ENCODE results near the gene MORN5. TPM values are rescaled to one million over a fixed set of nuclear protein-coding genes. Genes with fewer than 3 reads are reported as not detected.

MORN5 gene
- total and polyA plus RNA-seq, 3 donors from 2014 or later, result 19.2 to 183 (median 34.7) TPM

- 80 to 81% methylated on average over 9 to 12 of the region's 12 CpGs for WGBS, 2 donors
- no peak for DNase-seq
- no peak for TF ChIP-seq POLR2A (IDR thresholded peaks at IDR 0.05)
- TF ChIP-seq, protein P1, sequence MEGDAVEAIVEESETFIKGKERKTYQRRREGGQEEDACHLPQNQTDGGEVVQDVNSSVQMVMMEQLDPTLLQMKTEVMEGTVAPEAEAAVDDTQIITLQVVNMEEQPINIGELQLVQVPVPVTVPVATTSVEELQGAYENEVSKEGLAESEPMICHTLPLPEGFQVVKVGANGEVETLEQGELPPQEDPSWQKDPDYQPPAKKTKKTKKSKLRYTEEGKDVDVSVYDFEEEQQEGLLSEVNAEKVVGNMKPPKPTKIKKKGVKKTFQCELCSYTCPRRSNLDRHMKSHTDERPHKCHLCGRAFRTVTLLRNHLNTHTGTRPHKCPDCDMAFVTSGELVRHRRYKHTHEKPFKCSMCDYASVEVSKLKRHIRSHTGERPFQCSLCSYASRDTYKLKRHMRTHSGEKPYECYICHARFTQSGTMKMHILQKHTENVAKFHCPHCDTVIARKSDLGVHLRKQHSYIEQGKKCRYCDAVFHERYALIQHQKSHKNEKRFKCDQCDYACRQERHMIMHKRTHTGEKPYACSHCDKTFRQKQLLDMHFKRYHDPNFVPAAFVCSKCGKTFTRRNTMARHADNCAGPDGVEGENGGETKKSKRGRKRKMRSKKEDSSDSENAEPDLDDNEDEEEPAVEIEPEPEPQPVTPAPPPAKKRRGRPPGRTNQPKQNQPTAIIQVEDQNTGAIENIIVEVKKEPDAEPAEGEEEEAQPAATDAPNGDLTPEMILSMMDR (IDR thresholded peaks at IDR 0.05), result no peak
These were observed 31.1 kb downstream of the MORN5 start for GRCh38 chr9:122190597-122191381.

GRCh38 chr9:122191584-122191983 is 31.9 kb downstream of the MORN5 start:
- 73 to 74% methylated on average over 11 of the region's 11 CpGs for WGBS, 2 donors
- intact Hi-C loops (cut with DNase I; ENCODE audit: low total_unique reads), result no loop called here
- Histone ChIP-seq H3K4me3 (no peak overlapping the region), H3K27me3 (no peaks in the 10 kb centered on the region), H3K36me3 (ENCODE audit: low read depth, missing control alignments) (no peaks in the 10 kb centered on the region), H3K27ac (no peak overlapping the region), H3K4me1 (no peaks in the 10 kb centered on the region), H3K9me3 (no peaks in the 10 kb centered on the region)
- TF ChIP-seq, protein P1 (IDR thresholded peaks at IDR 0.05), result no peak
- TF ChIP-seq POLR2A (IDR thresholded peaks at IDR 0.05), result no peak
- no peak for DNase-seq

More at GRCh38 chr9:122190597-122191381, 31.1 kb downstream of the MORN5 start:
- H3K27me3 ChIP-seq, result no peaks in the 10 kb centered on the region
- no peak overlapping the region for H3K4me3 ChIP-seq
- H3K36me3 ChIP-seq (ENCODE audit: low read depth, missing control alignments), result no peaks in the 10 kb centered on the region
- intact Hi-C loops (cut with DNase I; ENCODE audit: low total_unique reads), result no loop called here
- no peaks in the 10 kb centered on the region for H3K9me3 ChIP-seq
- no peaks in the 10 kb centered on the region for H3K4me1 ChIP-seq
- H3K27ac ChIP-seq, result no peak overlapping the region

- no peak for DNase-seq
- H3K27ac ChIP-seq, result no peak overlapping the region
- intact Hi-C loops (cut with DNase I; ENCODE audit: low total_unique reads), result no loop called here
- TF ChIP-seq, protein P1 (IDR thresholded peaks at IDR 0.05), result no peak
- no peak for TF ChIP-seq POLR2A (IDR thresholded peaks at IDR 0.05)
- 80 to 85% methylated on average over 5 of the region's 5 CpGs for WGBS, 2 donors
- H3K4me1 ChIP-seq, result no peaks in the 10 kb centered on the region
- H3K27me3 ChIP-seq, result no peaks in the 10 kb centered on the region
- no peak overlapping the region for H3K4me3 ChIP-seq
- no peaks in the 10 kb centered on the region for H3K9me3 ChIP-seq
- no peaks in the 10 kb centered on the region for H3K36me3 ChIP-seq (ENCODE audit: low read depth, missing control alignments)
These were observed 32.7 kb downstream of the MORN5 start for GRCh38 chr9:122192261-122192875.

DNA sequence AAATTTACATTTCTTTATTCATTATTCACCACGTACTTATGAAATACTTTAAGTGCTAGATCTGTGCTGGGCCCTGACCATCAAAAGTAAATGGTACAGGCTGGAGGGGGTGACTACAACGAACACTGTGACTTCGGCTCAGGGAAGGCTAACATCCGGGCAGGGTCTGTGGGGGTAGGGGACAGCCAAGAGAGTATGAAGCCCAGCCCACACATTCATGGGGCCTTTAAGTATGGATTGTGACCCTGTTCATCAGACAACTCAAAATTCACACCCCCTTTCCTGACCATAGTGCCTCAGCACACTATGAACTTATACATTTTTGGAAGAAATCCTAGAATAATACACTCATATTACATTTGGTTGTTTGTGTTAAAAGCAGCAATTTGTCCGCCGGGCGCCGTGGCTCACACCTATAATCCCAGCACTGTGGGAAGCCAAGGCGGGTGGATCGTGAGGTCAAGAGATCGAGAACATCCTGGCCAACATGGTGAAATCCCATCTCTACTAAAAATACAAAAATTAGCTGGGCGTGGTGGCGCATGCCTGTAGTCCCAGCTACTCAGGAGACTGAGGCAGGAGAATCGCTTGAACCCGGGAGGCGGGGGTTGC is 33.3 kb downstream of the MORN5 start:
- 70 to 74% methylated on average over 16 of the region's 16 CpGs for WGBS, 2 donors
- H3K9me3 ChIP-seq, result no peaks in the 10 kb centered on the region
- no peaks in the 10 kb centered on the region for H3K27me3 ChIP-seq
- H3K27ac ChIP-seq, result no peak overlapping the region
- TF ChIP-seq, protein P1 (IDR thresholded peaks at IDR 0.05), result no peak
- no peak for TF ChIP-seq POLR2A (IDR thresholded peaks at IDR 0.05)
- no peak for DNase-seq
- intact Hi-C loops (cut with DNase I; ENCODE audit: low total_unique reads), result no loop called here
- no peaks in the 10 kb centered on the region for H3K36me3 ChIP-seq (ENCODE audit: low read depth, missing control alignments)
- H3K4me1 ChIP-seq, result no peaks in the 10 kb centered on the region
- no peak overlapping the region for H3K4me3 ChIP-seq

All from testis (tissue), 3 donors.